Measurements from ENCODE around the gene HS3ST3A1. TPM values are rescaled to one million over a fixed set of nuclear protein-coding genes. Genes with fewer than 3 reads are reported as not detected.
"Not testable (repeated sequence)": the region's sequence is repeated elsewhere in the genome, so short reads cannot be mapped to it uniquely, and the experiment has no call there.

HS3ST3A1 gene
- total and polyA plus RNA-seq, 2 donors: 0.43 to 1.3 TPM

GRCh38 chr17:13550291-13550690, 51.4 kb downstream of the HS3ST3A1 start:
- 95% methylated on average over 6 of the region's 6 CpGs for WGBS

GRCh38 chr17:13548576-13548975, 53.2 kb downstream of the HS3ST3A1 start:
- not testable (repeated sequence) for H3K4me3 ChIP-seq (ENCODE audit: low read length in 2 of 2); H3K9me3 ChIP-seq (ENCODE audit: control insufficient read depth in 2 of 2, insufficient read depth in 1 of 2, low read length in 1 of 2); H3K27ac ChIP-seq (ENCODE audit: low read depth in 1 of 2, low read length in 1 of 2); H3K27me3 ChIP-seq (ENCODE audit: control insufficient read depth in 2 of 2, insufficient read depth in 1 of 2, low read length in 1 of 2); DNase-seq (ENCODE audit: low read depth in 6 of 9, low spot score in 9 of 9); H3K4me1 ChIP-seq (ENCODE audit: control insufficient read depth in 2 of 2, insufficient read depth in 2 of 2, low read length in 2 of 2); H3K36me3 ChIP-seq (ENCODE audit: control insufficient read depth in 2 of 2, insufficient read depth in 2 of 2, low read length in 1 of 2)
- over 99% methylated on average over 6 of the region's 6 CpGs for whole genome bisulfite sequencing

More at GRCh38 chr17:13550291-13550690, 51.4 kb downstream of the HS3ST3A1 start:
- H3K27me3 ChIP-seq (ENCODE audit: control insufficient read depth in 2 of 2, insufficient read depth in 1 of 2, low read length in 1 of 2): no peaks in the 10 kb centered on the region
- no peaks in the 10 kb centered on the region for H3K9me3 ChIP-seq (ENCODE audit: control insufficient read depth in 2 of 2, insufficient read depth in 1 of 2, low read length in 1 of 2)
- no peak overlapping the region for H3K4me3 ChIP-seq (ENCODE audit: low read length in 2 of 2)
- H3K36me3 ChIP-seq (ENCODE audit: control insufficient read depth in 2 of 2, insufficient read depth in 2 of 2, low read length in 1 of 2): no peaks in the 10 kb centered on the region
- no peak overlapping the region for H3K27ac ChIP-seq (ENCODE audit: low read depth in 1 of 2, low read length in 1 of 2)
- no peaks in the 10 kb centered on the region for H3K4me1 ChIP-seq (ENCODE audit: control insufficient read depth in 2 of 2, insufficient read depth in 2 of 2, low read length in 2 of 2)
- DNase-seq (ENCODE audit: low read depth in 6 of 9, low spot score in 9 of 9): no peak

GRCh38 chr17:13546851-13547250, 54.9 kb downstream of the HS3ST3A1 start:
- no peak overlapping the region for H3K27ac ChIP-seq (ENCODE audit: low read depth in 1 of 2, low read length in 1 of 2)
- H3K9me3 ChIP-seq (ENCODE audit: control insufficient read depth in 2 of 2, insufficient read depth in 1 of 2, low read length in 1 of 2): no peaks in the 10 kb centered on the region
- H3K36me3 ChIP-seq (ENCODE audit: control insufficient read depth in 2 of 2, insufficient read depth in 2 of 2, low read length in 1 of 2): no peaks in the 10 kb centered on the region
- no peaks in the 10 kb centered on the region for H3K27me3 ChIP-seq (ENCODE audit: control insufficient read depth in 2 of 2, insufficient read depth in 1 of 2, low read length in 1 of 2)
- no peak for DNase-seq (ENCODE audit: low read depth in 6 of 9, low spot score in 9 of 9)
- H3K4me3 ChIP-seq (ENCODE audit: low read length in 2 of 2): no peak overlapping the region
- H3K4me1 ChIP-seq (ENCODE audit: control insufficient read depth in 2 of 2, insufficient read depth in 2 of 2, low read length in 2 of 2): no peaks in the 10 kb centered on the region
- WGBS: 96% methylated on average over 2 of the region's 2 CpGs

- DNase-seq (ENCODE audit: low read depth in 6 of 9, low spot score in 9 of 9): no peak
- Histone ChIP-seq H3K36me3 (ENCODE audit: control insufficient read depth in 2 of 2, insufficient read depth in 2 of 2, low read length in 1 of 2) (no peaks in the 10 kb centered on the region), H3K27ac (ENCODE audit: low read depth in 1 of 2, low read length in 1 of 2) (no peak overlapping the region), H3K4me1 (ENCODE audit: control insufficient read depth in 2 of 2, insufficient read depth in 2 of 2, low read length in 2 of 2) (no peaks in the 10 kb centered on the region), H3K4me3 (ENCODE audit: low read length in 2 of 2) (no peak overlapping the region), H3K9me3 (ENCODE audit: control insufficient read depth in 2 of 2, insufficient read depth in 1 of 2, low read length in 1 of 2) (no peaks in the 10 kb centered on the region), H3K27me3 (ENCODE audit: control insufficient read depth in 2 of 2, insufficient read depth in 1 of 2, low read length in 1 of 2) (no peaks in the 10 kb centered on the region)
- 78% methylated on average over 8 of the region's 8 CpGs for WGBS
Observed at GRCh38 chr17:13545941-13546340, 55.8 kb downstream of the HS3ST3A1 start.

- no peaks in the 10 kb centered on the region for H3K36me3 ChIP-seq (ENCODE audit: control insufficient read depth in 2 of 2, insufficient read depth in 2 of 2, low read length in 1 of 2)
- H3K27me3 ChIP-seq (ENCODE audit: control insufficient read depth in 2 of 2, insufficient read depth in 1 of 2, low read length in 1 of 2): no peaks in the 10 kb centered on the region
- no peak overlapping the region for H3K27ac ChIP-seq (ENCODE audit: low read depth in 1 of 2, low read length in 1 of 2)
- H3K9me3 ChIP-seq (ENCODE audit: control insufficient read depth in 2 of 2, insufficient read depth in 1 of 2, low read length in 1 of 2): no peaks in the 10 kb centered on the region
- no peak overlapping the region for H3K4me3 ChIP-seq (ENCODE audit: low read length in 2 of 2)
- DNase-seq (ENCODE audit: low read depth in 6 of 9, low spot score in 9 of 9): no peak
- H3K4me1 ChIP-seq (ENCODE audit: control insufficient read depth in 2 of 2, insufficient read depth in 2 of 2, low read length in 2 of 2): no peaks in the 10 kb centered on the region
- 95% methylated on average over 9 of the region's 9 CpGs for WGBS
Observed at GRCh38 chr17:13544765-13545164, 57.0 kb downstream of the HS3ST3A1 start.

GRCh38 chr17:13544292-13544691, 57.4 kb downstream of the HS3ST3A1 start:
- DNase-seq (ENCODE audit: low read depth in 6 of 9, low spot score in 9 of 9): no peak
- Histone ChIP-seq H3K4me1 (ENCODE audit: control insufficient read depth in 2 of 2, insufficient read depth in 2 of 2, low read length in 2 of 2) (no peaks in the 10 kb centered on the region), H3K27ac (ENCODE audit: low read depth in 1 of 2, low read length in 1 of 2) (no peak overlapping the region), H3K9me3 (ENCODE audit: control insufficient read depth in 2 of 2, insufficient read depth in 1 of 2, low read length in 1 of 2) (no peaks in the 10 kb centered on the region), H3K27me3 (ENCODE audit: control insufficient read depth in 2 of 2, insufficient read depth in 1 of 2, low read length in 1 of 2) (no peaks in the 10 kb centered on the region), H3K4me3 (ENCODE audit: low read length in 2 of 2) (no peak overlapping the region), H3K36me3 (ENCODE audit: control insufficient read depth in 2 of 2, insufficient read depth in 2 of 2, low read length in 1 of 2) (no peaks in the 10 kb centered on the region)
- 88% methylated on average over 7 of the region's 7 CpGs for WGBS

- H3K4me3 ChIP-seq (ENCODE audit: low read length in 2 of 2): no peak overlapping the region
- no peaks in the 10 kb centered on the region for H3K4me1 ChIP-seq (ENCODE audit: control insufficient read depth in 2 of 2, insufficient read depth in 2 of 2, low read length in 2 of 2)
- no peak overlapping the region for H3K27ac ChIP-seq (ENCODE audit: low read depth in 1 of 2, low read length in 1 of 2)
- H3K9me3 ChIP-seq (ENCODE audit: control insufficient read depth in 2 of 2, insufficient read depth in 1 of 2, low read length in 1 of 2): peaks cover 0 to 2% of the 10 kb centered on the region in 2 donors
- no peak for DNase-seq (ENCODE audit: low read depth in 6 of 9, low spot score in 9 of 9)
- H3K27me3 ChIP-seq (ENCODE audit: control insufficient read depth in 2 of 2, insufficient read depth in 1 of 2, low read length in 1 of 2): no peaks in the 10 kb centered on the region
- no peaks in the 10 kb centered on the region for H3K36me3 ChIP-seq (ENCODE audit: control insufficient read depth in 2 of 2, insufficient read depth in 2 of 2, low read length in 1 of 2)
Observed at GRCh38 chr17:13542636-13543035, 59.1 kb downstream of the HS3ST3A1 start.

- Histone ChIP-seq H3K27me3 (ENCODE audit: control insufficient read depth in 2 of 2, insufficient read depth in 1 of 2, low read length in 1 of 2) (no peaks in the 10 kb centered on the region), H3K4me1 (ENCODE audit: control insufficient read depth in 2 of 2, insufficient read depth in 2 of 2, low read length in 2 of 2) (no peaks in the 10 kb centered on the region), H3K9me3 (ENCODE audit: control insufficient read depth in 2 of 2, insufficient read depth in 1 of 2, low read length in 1 of 2) (peaks cover 0 to 2% of the 10 kb centered on the region in 2 donors), H3K4me3 (ENCODE audit: low read length in 2 of 2) (no peak overlapping the region), H3K36me3 (ENCODE audit: control insufficient read depth in 2 of 2, insufficient read depth in 2 of 2, low read length in 1 of 2) (no peaks in the 10 kb centered on the region), H3K27ac (ENCODE audit: low read depth in 1 of 2, low read length in 1 of 2) (no peak overlapping the region)
- WGBS: 93% methylated on average over 2 of the region's 2 CpGs
- no peak for DNase-seq (ENCODE audit: low read depth in 6 of 9, low spot score in 9 of 9)
Observed at GRCh38 chr17:13541032-13541480, 60.7 kb downstream of the HS3ST3A1 start.

GRCh38 chr17:13540546-13540945, 61.2 kb downstream of the HS3ST3A1 start:
- H3K4me1 ChIP-seq (ENCODE audit: control insufficient read depth in 2 of 2, insufficient read depth in 2 of 2, low read length in 2 of 2): no peaks in the 10 kb centered on the region
- WGBS: 93% methylated on average over 2 of the region's 2 CpGs
- no peak overlapping the region for H3K27ac ChIP-seq (ENCODE audit: low read depth in 1 of 2, low read length in 1 of 2)
- H3K4me3 ChIP-seq (ENCODE audit: low read length in 2 of 2): no peak overlapping the region
- H3K36me3 ChIP-seq (ENCODE audit: control insufficient read depth in 2 of 2, insufficient read depth in 2 of 2, low read length in 1 of 2): no peaks in the 10 kb centered on the region
- DNase-seq (ENCODE audit: low read depth in 6 of 9, low spot score in 9 of 9): no peak
- H3K9me3 ChIP-seq (ENCODE audit: control insufficient read depth in 2 of 2, insufficient read depth in 1 of 2, low read length in 1 of 2): peaks cover 0 to 2% of the 10 kb centered on the region in 2 donors
- H3K27me3 ChIP-seq (ENCODE audit: control insufficient read depth in 2 of 2, insufficient read depth in 1 of 2, low read length in 1 of 2): no peaks in the 10 kb centered on the region

GRCh38 chr17:13539421-13539820, 62.3 kb downstream of the HS3ST3A1 start:
- H3K4me3 ChIP-seq (ENCODE audit: low read length in 2 of 2): no peak overlapping the region
- H3K36me3 ChIP-seq (ENCODE audit: control insufficient read depth in 2 of 2, insufficient read depth in 2 of 2, low read length in 1 of 2): no peaks in the 10 kb centered on the region
- H3K9me3 ChIP-seq (ENCODE audit: control insufficient read depth in 2 of 2, insufficient read depth in 1 of 2, low read length in 1 of 2): peaks cover 0 to 2% of the 10 kb centered on the region in 2 donors
- no peaks in the 10 kb centered on the region for H3K27me3 ChIP-seq (ENCODE audit: control insufficient read depth in 2 of 2, insufficient read depth in 1 of 2, low read length in 1 of 2)
- H3K27ac ChIP-seq (ENCODE audit: low read depth in 1 of 2, low read length in 1 of 2): no peak overlapping the region
- WGBS: 96% methylated on average over 5 of the region's 5 CpGs
- no peaks in the 10 kb centered on the region for H3K4me1 ChIP-seq (ENCODE audit: control insufficient read depth in 2 of 2, insufficient read depth in 2 of 2, low read length in 2 of 2)
- DNase-seq (ENCODE audit: low read depth in 6 of 9, low spot score in 9 of 9): no peak
